Neural progenitor cell (in vitro differentiated cells): ENCODE data around the gene GPAM. TPM values are rescaled to one million over a fixed set of nuclear protein-coding genes. Genes with fewer than 3 reads are reported as not detected.
A peak's percentile ranks its signal among the peaks of the same experiment; 100 is the strongest.

Source experiments
- DNase-seq: peaks from one replicate; pipeline ENCODE4 v3.0.0-alpha.2; 2016; ENCODE audit warnings: low spot score
- H2AFZ ChIP-seq: fragments of 200-600 bp; sonication (generic); replicated peaks from 2 replicates; pipeline ENCODE4 v1.6.1; 2016; ENCODE audit warnings: antibody characterized with exemption
- H3F3A ChIP-seq: fragments of 200-600 bp; sonication (generic); 2 replicates; pipeline ENCODE4 v1.6.1; 2016; ENCODE audit warnings: antibody characterized with exemption, low read depth
- H3K27ac ChIP-seq: fragments of 200-600 bp; sonication (generic); 2 replicates; pipeline ENCODE4 v1.5.1; 2016; ENCODE audit warnings: mild to moderate bottlenecking
- H3K27me3 ChIP-seq: fragments of 200-600 bp; sonication (generic); 2 replicates; pipeline ENCODE4 v1.6.1; 2016; ENCODE audit warnings: mild to moderate bottlenecking, moderate library complexity
- H3K36me3 ChIP-seq: fragments of 200-600 bp; sonication (generic); 2 replicates; pipeline ENCODE4 v1.5.1; 2016
- H3K4me1 ChIP-seq: fragments of 200-600 bp; sonication (generic); 2 replicates; pipeline ENCODE4 v1.6.1; 2016; ENCODE audit warnings: mixed run types
- H3K4me2 ChIP-seq: fragments of 200-600 bp; sonication (generic); 2 replicates; pipeline ENCODE4 v1.6.1; 2016
- H3K4me3 ChIP-seq: fragments of 200-600 bp; sonication (generic); 2 replicates; pipeline ENCODE4 v1.5.1; 2016
- H3K79me2 ChIP-seq: fragments of 200-600 bp; sonication (generic); 2 replicates; pipeline ENCODE4 v1.6.1; 2016; ENCODE audit warnings: low read depth
- H3K9ac ChIP-seq: fragments of 200-600 bp; sonication (generic); 2 replicates; pipeline ENCODE4 v1.6.1; 2016
- H3K9me3 ChIP-seq: fragments of 200-600 bp; sonication (generic); 2 replicates; pipeline ENCODE4 v1.5.1; 2016; ENCODE audit warnings: low read depth
- H4K20me1 ChIP-seq: fragments of 200-600 bp; sonication (generic); 2 replicates; pipeline ENCODE4 v1.6.1; 2016; ENCODE audit warnings: low read depth
- H3K27ac Mint-ChIP-seq: 3 replicates; pipeline ENCODE4 v1.8.0; 2021; ENCODE audit warnings: mixed read lengths
- H3K27me3 Mint-ChIP-seq: 2 replicates; pipeline ENCODE4 v1.8.0; 2022; ENCODE audit warnings: low read depth, mild to moderate bottlenecking, inconsistent platforms, moderate library complexity, mixed read lengths; ENCODE audit not compliant: insufficient read depth
- H3K36me3 Mint-ChIP-seq: 3 replicates; pipeline ENCODE4 v1.8.0; 2021; ENCODE audit warnings: mixed read lengths
- H3K4me1 Mint-ChIP-seq: 3 replicates; pipeline ENCODE4 v1.8.0; 2021; ENCODE audit warnings: mixed read lengths
- H3K4me3 Mint-ChIP-seq: 3 replicates; pipeline ENCODE4 v1.8.0; 2021; ENCODE audit warnings: mild to moderate bottlenecking, moderate library complexity, mixed read lengths
- H3K9me3 Mint-ChIP-seq: 3 replicates; pipeline ENCODE4 v1.8.0; 2020; ENCODE audit warnings: mixed read lengths
- EZH2 ChIP-seq: fragments of 200-600 bp; sonication (generic); IDR thresholded peaks from 2 replicates; pipeline ENCODE4 v1.6.1; 2017; ENCODE audit warnings: antibody characterized with exemption, mild to moderate bottlenecking, moderate library complexity
- EZH2phosphoT487 ChIP-seq: fragments of 200-600 bp; sonication (generic); IDR thresholded peaks from 2 replicates; pipeline ENCODE4 v1.6.1; 2017; ENCODE audit warnings: antibody characterized with exemption
- total RNA-seq: library from RNA; depleted of rRNA; stranded (reverse); fragments of >200 nt; gene quantifications from 2 replicates; pipeline ENCODE4 v1.2.3, GENCODE V29; 2015; ENCODE audit warnings: low replicate concordance
- TF ChIP-seq, protein P1 (sequence below): fragments of 200-600 bp; sonication (generic); IDR thresholded peaks from 2 replicates; pipeline ENCODE4 v1.5.1; 2017; ENCODE audit warnings: antibody characterized with exemption, mild to moderate bottlenecking

The GPAM gene
- total RNA-seq, 1 donor from 2014 or later: 18.9 TPM

DNA sequence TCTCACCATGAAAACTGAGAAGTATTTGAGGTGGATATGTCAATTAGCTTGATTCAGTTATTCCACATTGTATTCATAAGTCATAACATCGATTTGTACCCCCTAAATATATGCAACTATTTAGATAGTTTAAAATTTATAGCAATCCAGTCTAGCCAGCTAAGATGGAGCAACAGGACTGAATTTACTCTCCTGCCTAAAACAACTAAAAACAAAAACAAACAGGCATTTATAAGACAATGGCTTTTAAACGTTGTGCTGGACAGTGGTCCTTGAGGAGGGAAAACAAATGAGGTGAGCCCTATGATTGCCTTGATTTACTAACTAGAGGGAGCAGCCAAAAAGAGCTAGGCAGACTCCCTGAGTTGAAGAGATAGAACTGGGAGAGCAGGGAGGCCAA lies 814 bp upstream of the GPAM start:
- H3K4me2 ChIP-seq: peak overlapping the region; percentile 90
- no peaks in the 10 kb centered on the region for H3K27me3 ChIP-seq
- H3K36me3 ChIP-seq: no peaks in the 10 kb centered on the region
- DNase-seq: no peak
- Mint-ChIP-seq H3K4me1 (peaks cover 10% of the 10 kb centered on the region), H3K9me3 (peaks cover 7% of the 10 kb centered on the region), H3K27ac (no peak overlapping the region), H3K36me3 (no peaks in the 10 kb centered on the region), H3K4me3 (peak overlapping the region; percentile 91), H3K27me3 (peaks cover 2% of the 10 kb centered on the region)
- H2AFZ ChIP-seq: no peak overlapping the region
- H3K9ac ChIP-seq: peak overlapping the region; percentile 68
- H3K27ac ChIP-seq: no peak overlapping the region
- H3K79me2 ChIP-seq: peaks cover 3% of the 10 kb centered on the region
- H3F3A ChIP-seq: peaks cover 3% of the 10 kb centered on the region
- TF ChIP-seq EZH2: no peak
- TF ChIP-seq, protein P1, sequence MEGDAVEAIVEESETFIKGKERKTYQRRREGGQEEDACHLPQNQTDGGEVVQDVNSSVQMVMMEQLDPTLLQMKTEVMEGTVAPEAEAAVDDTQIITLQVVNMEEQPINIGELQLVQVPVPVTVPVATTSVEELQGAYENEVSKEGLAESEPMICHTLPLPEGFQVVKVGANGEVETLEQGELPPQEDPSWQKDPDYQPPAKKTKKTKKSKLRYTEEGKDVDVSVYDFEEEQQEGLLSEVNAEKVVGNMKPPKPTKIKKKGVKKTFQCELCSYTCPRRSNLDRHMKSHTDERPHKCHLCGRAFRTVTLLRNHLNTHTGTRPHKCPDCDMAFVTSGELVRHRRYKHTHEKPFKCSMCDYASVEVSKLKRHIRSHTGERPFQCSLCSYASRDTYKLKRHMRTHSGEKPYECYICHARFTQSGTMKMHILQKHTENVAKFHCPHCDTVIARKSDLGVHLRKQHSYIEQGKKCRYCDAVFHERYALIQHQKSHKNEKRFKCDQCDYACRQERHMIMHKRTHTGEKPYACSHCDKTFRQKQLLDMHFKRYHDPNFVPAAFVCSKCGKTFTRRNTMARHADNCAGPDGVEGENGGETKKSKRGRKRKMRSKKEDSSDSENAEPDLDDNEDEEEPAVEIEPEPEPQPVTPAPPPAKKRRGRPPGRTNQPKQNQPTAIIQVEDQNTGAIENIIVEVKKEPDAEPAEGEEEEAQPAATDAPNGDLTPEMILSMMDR: no peak
- TF ChIP-seq EZH2phosphoT487: no peak
- H3K9me3 ChIP-seq: no peaks in the 10 kb centered on the region
- no peaks in the 10 kb centered on the region for H4K20me1 ChIP-seq
- H3K4me1 ChIP-seq: peaks cover 10% of the 10 kb centered on the region
- H3K4me3 ChIP-seq: peak overlapping the region; percentile 87

DNA sequence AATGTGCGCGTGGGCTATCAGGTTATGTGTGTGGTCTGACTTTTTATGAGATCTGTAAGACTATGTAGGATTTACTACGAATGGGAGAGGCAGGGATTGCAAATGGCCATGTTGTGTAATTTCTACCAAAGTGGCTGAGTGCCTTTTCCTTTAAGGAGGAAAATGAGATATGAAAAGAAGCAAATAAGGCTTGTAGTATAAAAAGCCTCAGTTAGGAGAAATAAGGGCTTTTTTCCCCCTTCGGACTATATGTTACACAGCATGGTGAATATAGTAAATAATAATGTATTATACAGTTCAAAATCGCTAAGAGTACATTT lies 447 bp upstream of the GPAM start:
- Histone ChIP-seq H4K20me1 (no peaks in the 10 kb centered on the region), H3K27ac (no peak overlapping the region), H3K4me3 (peak overlapping the region; percentile 87), H3K79me2 (peaks cover 3% of the 10 kb centered on the region), H3K9me3 (no peaks in the 10 kb centered on the region), H3K4me2 (peak overlapping the region; percentile 90), H3F3A (peaks cover 3% of the 10 kb centered on the region), H2AFZ (peak overlapping the region; percentile 90), H3K4me1 (peaks cover 10% of the 10 kb centered on the region), H3K9ac (peak overlapping the region; percentile 68), H3K36me3 (no peaks in the 10 kb centered on the region), H3K27me3 (no peaks in the 10 kb centered on the region)
- Mint-ChIP-seq H3K4me1 (peaks cover 10% of the 10 kb centered on the region), H3K36me3 (no peaks in the 10 kb centered on the region), H3K27me3 (peaks cover 2% of the 10 kb centered on the region), H3K9me3 (peaks cover 7% of the 10 kb centered on the region), H3K4me3 (peak overlapping the region; percentile 91), H3K27ac (peak overlapping the region; percentile 81)
- no peak for DNase-seq
- TF ChIP-seq EZH2: no peak
- no peak for TF ChIP-seq EZH2phosphoT487
- TF ChIP-seq, protein P1: no peak

- Histone ChIP-seq H3K9me3 (no peaks in the 10 kb centered on the region), H3K4me2 (peak overlapping the region; percentile 90), H3K27me3 (no peaks in the 10 kb centered on the region), H3K79me2 (peaks cover 3% of the 10 kb centered on the region), H3K27ac (no peak overlapping the region), H3K9ac (peak overlapping the region; percentile 70), H3K36me3 (no peaks in the 10 kb centered on the region), H3K4me3 (peak overlapping the region; percentile 87), H3K4me1 (peaks cover 10% of the 10 kb centered on the region), H3F3A (peaks cover 3% of the 10 kb centered on the region), H4K20me1 (no peaks in the 10 kb centered on the region), H2AFZ (peak overlapping the region; percentile 90)
- Mint-ChIP-seq H3K4me3 (peak overlapping the region; percentile 91), H3K27me3 (peaks cover 2% of the 10 kb centered on the region), H3K27ac (no peak overlapping the region), H3K4me1 (peaks cover 10% of the 10 kb centered on the region), H3K36me3 (no peaks in the 10 kb centered on the region), H3K9me3 (peaks cover 7% of the 10 kb centered on the region)
- TF ChIP-seq EZH2phosphoT487: no peak
- no peak for TF ChIP-seq EZH2
- TF ChIP-seq, protein P1: no peak
- DNase-seq: no peak
These were observed 709 bp downstream of the GPAM start for GRCh38 chr10:112182784-112183328.
